Liver (tissue), 3 donors: ENCODE measurements around the gene SYTL1.

ENCODE experiments used
- EGR1 ChIP-seq, 2 donors: IDR thresholded peaks; 2 replicates each; pipeline ENCODE4 v1.6.1; 2016 to 2018; ENCODE audit warnings: antibody characterized with exemption in 2 of 2, low read depth in 2 of 2
- JUND ChIP-seq, 2 donors: IDR thresholded peaks; 2 replicates each; pipeline ENCODE4 v1.6.1; 2016; ENCODE audit warnings: antibody characterized with exemption in 2 of 2
- NR2F2 ChIP-seq: IDR thresholded peaks from 2 replicates; pipeline ENCODE4 v1.6.1; 2016; ENCODE audit warnings: antibody characterized with exemption
- SP1 ChIP-seq: IDR thresholded peaks from 2 replicates; pipeline ENCODE4 v1.6.1; 2018; ENCODE audit warnings: antibody characterized with exemption, mild to moderate bottlenecking
- YY1 ChIP-seq: IDR thresholded peaks from 2 replicates; pipeline ENCODE4 v1.6.1; 2016; ENCODE audit warnings: antibody characterized with exemption, mild to moderate bottlenecking
- TF ChIP-seq, protein P1 (sequence below): fragments of 150-350 bp; IDR thresholded peaks from 2 replicates; pipeline ENCODE4 v1.5.1; 2017; ENCODE audit warnings: improper control_type of control experiment, low read depth, low read length; ENCODE audit not compliant: missing input control
- TF ChIP-seq, protein P2 (sequence below): IDR thresholded peaks from 2 replicates; pipeline ENCODE4 v1.6.1; 2016; ENCODE audit warnings: antibody characterized with exemption, mild to moderate bottlenecking
- TF ChIP-seq, protein P3 (sequence below): IDR thresholded peaks from 2 replicates; pipeline ENCODE4 v1.6.1; 2016; ENCODE audit warnings: antibody characterized with exemption
- TF ChIP-seq, protein P4 (sequence below): IDR thresholded peaks from 2 replicates; pipeline ENCODE4 v1.6.1; 2016; ENCODE audit warnings: antibody characterized with exemption
- donor health status: healthy.
- donor health status: healthy.

DNA sequence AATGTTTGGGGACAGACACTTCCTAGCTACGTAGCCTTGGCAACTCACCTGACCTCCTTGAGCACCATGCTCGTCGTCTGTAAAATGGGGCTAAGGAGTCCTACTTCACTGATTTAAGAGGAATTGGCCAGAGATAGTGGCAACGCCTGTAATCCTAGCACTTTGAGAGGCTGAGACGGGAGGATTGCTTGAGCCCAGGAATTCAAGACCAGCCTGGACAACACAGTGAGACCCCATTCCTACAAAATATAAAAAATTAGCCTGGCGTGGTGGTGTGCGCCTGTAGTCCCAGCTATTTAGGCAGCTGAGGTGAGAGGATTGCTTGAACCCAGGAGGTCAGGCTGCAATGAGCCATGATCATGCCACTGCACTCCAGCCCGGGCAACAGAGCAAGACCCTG, 4.5 kb downstream of the SYTL1 start:
- TF ChIP-seq, protein P1, sequence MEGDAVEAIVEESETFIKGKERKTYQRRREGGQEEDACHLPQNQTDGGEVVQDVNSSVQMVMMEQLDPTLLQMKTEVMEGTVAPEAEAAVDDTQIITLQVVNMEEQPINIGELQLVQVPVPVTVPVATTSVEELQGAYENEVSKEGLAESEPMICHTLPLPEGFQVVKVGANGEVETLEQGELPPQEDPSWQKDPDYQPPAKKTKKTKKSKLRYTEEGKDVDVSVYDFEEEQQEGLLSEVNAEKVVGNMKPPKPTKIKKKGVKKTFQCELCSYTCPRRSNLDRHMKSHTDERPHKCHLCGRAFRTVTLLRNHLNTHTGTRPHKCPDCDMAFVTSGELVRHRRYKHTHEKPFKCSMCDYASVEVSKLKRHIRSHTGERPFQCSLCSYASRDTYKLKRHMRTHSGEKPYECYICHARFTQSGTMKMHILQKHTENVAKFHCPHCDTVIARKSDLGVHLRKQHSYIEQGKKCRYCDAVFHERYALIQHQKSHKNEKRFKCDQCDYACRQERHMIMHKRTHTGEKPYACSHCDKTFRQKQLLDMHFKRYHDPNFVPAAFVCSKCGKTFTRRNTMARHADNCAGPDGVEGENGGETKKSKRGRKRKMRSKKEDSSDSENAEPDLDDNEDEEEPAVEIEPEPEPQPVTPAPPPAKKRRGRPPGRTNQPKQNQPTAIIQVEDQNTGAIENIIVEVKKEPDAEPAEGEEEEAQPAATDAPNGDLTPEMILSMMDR: no peak
- TF ChIP-seq, protein P2, sequence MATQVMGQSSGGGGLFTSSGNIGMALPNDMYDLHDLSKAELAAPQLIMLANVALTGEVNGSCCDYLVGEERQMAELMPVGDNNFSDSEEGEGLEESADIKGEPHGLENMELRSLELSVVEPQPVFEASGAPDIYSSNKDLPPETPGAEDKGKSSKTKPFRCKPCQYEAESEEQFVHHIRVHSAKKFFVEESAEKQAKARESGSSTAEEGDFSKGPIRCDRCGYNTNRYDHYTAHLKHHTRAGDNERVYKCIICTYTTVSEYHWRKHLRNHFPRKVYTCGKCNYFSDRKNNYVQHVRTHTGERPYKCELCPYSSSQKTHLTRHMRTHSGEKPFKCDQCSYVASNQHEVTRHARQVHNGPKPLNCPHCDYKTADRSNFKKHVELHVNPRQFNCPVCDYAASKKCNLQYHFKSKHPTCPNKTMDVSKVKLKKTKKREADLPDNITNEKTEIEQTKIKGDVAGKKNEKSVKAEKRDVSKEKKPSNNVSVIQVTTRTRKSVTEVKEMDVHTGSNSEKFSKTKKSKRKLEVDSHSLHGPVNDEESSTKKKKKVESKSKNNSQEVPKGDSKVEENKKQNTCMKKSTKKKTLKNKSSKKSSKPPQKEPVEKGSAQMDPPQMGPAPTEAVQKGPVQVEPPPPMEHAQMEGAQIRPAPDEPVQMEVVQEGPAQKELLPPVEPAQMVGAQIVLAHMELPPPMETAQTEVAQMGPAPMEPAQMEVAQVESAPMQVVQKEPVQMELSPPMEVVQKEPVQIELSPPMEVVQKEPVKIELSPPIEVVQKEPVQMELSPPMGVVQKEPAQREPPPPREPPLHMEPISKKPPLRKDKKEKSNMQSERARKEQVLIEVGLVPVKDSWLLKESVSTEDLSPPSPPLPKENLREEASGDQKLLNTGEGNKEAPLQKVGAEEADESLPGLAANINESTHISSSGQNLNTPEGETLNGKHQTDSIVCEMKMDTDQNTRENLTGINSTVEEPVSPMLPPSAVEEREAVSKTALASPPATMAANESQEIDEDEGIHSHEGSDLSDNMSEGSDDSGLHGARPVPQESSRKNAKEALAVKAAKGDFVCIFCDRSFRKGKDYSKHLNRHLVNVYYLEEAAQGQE: no peak
- TF ChIP-seq, protein P3, sequence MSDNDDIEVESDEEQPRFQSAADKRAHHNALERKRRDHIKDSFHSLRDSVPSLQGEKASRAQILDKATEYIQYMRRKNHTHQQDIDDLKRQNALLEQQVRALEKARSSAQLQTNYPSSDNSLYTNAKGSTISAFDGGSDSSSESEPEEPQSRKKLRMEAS: no peak
- TF ChIP-seq EGR1 (IDR thresholded peaks at IDR 0.05; ENCODE audit: low read depth in 2 of 2): no peak
- TF ChIP-seq YY1: no peak
- no peak for TF ChIP-seq JUND (IDR thresholded peaks at IDR 0.05)
- no peak for TF ChIP-seq NR2F2
- TF ChIP-seq, protein P4, sequence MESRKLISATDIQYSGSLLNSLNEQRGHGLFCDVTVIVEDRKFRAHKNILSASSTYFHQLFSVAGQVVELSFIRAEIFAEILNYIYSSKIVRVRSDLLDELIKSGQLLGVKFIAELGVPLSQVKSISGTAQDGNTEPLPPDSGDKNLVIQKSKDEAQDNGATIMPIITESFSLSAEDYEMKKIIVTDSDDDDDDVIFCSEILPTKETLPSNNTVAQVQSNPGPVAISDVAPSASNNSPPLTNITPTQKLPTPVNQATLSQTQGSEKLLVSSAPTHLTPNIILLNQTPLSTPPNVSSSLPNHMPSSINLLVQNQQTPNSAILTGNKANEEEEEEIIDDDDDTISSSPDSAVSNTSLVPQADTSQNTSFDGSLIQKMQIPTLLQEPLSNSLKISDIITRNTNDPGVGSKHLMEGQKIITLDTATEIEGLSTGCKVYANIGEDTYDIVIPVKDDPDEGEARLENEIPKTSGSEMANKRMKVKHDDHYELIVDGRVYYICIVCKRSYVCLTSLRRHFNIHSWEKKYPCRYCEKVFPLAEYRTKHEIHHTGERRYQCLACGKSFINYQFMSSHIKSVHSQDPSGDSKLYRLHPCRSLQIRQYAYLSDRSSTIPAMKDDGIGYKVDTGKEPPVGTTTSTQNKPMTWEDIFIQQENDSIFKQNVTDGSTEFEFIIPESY: no peak
- TF ChIP-seq SP1: no peak
